GM20431 (cell line): Measurements from ENCODE around the gene PPP1R16B.

Experiments
- in situ Hi-C: fragments of 300-500 bp; cut with MseI, MboI; formaldehyde crosslinking; loops from one replicate; pipeline ENCODE4 v1.15.0; 2020; ENCODE audit warnings: low sequenced_read_pairs; ENCODE audit not compliant: unreplicated experiment

PPP1R16B gene

DNA sequence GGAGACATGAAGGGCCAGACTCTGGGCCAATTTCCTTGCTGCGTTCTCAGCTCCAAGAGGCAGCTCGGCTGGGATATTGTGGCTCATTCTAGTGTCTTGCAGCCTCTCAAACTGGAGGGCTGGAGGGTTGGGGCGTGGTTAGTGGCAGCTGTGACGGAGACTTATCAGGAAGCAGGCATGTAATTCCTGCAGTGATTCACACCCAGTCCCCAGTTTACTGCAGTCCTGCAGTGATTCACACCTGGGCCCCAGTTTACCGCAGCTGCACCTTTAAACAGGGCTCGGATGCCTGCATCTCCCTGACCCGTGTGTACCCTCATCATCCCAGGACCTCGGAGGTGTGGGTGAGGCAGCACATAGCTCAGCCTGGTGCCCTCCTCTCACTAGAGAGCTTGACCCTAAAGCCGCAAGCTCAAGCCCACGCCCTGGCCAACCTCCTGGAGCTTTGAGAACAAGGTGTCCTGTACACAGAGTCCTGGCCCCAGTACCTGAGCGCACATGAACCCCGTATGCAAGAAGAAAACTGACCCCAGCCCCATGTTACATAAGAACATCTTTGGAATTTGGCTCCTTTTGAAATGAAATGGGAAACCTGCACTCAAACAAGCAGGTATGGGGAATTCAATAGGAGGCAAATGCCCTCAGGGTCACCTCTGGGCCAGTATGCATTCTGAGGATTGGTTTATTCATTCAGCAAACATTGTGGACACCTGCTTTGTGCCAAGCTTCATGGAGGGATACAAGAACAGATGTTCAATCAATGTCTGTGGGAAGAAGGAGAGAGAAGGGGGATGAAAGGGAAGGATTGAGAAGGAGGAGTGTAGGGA lies 65.4 kb downstream of the PPP1R16B start:
- in situ Hi-C loops = no loop called here

DNA sequence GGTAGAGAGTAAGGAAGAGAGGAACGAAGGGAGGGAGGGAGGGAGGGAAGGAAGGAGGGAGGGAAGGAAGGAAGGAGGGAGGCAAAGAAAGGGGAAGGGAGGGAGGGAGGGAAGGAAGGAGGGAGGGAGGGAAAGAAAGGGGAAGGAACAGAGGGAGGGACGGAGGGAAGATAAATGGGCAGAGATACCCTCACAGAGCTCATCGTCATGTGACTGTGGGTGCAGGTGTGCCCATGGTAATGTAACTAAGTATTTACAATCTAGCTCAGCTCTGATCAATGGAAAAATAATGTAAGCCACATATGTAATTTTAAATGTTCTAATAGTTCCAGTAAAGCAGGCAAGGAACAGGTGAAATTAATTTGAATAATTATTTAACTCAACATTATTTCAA lies 66.1 kb downstream of the PPP1R16B start:
- in situ Hi-C loops = no loop called here

DNA sequence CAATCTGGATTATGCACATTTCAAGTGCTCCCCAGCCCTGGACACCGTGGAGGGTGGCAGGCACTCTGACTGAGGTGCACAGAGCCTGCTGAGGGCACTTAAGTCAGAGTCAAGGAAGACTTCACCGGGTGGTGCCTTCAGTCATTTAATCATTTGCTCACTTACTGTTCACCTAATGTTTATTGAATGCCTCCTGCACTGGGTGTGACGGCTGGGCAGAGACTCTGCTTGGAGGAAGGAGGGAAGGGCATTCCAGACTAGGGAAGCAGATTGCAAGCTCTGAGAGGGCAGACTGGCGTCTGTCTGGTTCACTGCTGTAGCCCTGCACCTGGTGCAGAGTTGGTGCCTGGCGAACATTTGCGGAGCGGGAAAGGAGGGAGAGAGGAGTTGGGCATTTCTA lies 66.5 kb downstream of the PPP1R16B start:
- in situ Hi-C loops = no loop called here

GRCh38 chr20:38872491-38873049 lies 67.1 kb downstream of the PPP1R16B start:
- in situ Hi-C loops = no loop called here

DNA sequence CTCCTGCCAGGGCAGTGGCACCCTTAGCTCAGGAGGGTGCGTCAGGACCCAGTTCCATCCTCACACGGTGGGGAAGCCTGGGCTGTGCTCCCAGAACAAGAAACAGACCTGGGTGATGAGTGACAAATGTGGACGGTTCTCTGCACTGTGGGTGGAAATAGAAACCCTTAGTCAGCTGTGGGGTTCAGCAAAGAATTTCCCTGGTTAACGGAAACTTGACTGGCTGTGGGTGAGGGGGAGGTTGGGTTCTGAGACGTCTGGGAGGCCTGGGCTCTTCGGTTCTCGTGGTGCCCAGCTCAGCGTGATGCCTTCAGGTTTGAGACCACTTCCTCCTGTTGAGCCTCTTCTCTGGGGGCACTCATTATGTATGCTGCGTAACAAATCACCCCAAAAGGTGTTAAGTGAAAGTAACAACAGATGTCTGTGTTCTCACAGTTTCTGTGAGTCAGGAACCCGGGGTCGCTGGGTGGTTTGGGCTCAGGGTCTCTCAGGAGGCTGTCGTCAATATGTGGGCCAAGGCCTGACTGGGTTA lies 67.6 kb downstream of the PPP1R16B start:
- in situ Hi-C loops = no loop called here

DNA sequence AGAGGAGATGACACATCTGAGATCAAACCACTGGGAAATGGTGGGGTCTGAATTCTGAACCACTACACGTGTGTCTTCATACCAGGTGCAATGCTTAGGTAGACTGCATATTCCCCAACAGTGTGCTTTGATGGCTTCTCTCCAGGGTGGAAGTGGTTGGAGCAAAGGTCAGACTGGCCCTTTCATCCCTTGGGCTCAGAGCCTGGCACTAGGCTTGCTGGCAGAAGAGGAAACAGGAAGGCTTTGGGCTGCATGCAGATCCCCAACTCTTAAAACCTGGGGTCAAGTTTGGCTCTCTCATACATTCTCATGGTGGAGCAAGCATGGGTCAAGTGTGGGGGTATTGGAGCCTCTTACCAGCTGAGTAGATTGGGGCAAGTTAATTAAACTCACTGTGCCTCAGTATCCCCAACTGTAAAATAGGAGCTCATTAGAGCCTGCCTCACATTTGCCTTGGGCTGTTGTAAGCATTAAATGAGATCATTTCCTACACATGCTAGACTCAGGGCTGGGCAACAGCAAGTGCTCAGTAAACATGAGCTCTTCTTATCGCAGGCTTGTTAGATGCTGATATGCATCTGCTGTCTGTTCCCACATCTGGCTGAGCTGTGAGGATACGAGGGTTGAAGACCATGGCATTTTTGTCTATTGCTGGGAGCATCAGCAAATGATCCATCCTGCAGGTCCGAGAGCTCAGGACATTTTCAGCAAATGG lies 69.1 kb downstream of the PPP1R16B start:
- in situ Hi-C loops = no loop called here

- in situ Hi-C loops = no loop called here
Observed at GRCh38 chr20:38875175-38875993, 69.9 kb downstream of the PPP1R16B start.

DNA sequence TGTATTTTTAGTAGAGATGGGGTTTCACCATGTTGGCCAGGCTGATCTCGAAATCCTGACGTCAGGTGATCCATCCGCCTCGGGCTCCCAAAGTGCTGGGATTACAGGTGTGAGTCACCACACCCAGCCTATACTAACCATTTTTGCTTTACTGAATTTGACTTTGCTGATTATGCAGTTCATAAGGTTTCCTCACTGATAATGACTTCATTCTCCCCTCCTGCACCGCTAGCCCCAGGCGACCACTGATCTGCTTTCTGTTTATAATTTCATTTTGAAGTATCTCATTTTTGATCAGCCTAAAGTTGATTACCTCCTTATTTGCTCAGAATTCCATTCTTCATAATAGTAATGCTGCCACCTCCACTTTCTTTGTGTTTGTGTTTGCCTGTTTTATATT lies 72.0 kb downstream of the PPP1R16B start:
- in situ Hi-C loops = no loop called here

DNA sequence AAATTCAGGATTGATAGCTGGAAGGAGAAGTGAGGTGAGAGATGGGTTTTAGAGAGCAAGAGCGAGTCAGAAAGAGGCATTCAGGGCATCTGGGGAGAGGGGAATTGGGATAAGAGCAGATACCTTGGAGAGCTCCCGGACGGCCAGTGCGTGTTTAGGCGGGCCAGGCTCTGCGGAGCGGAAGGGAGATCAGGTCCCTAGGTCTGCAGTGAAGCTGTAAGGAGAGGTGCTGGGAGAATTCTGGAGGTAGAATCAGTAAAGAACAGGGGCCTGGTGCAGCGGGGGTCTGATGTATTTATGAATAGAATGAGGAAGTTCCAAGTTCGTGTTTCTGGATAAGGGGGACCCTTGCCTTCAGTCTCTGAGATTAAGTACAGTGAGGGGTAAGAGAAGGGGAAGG lies 73.4 kb downstream of the PPP1R16B start:
- in situ Hi-C loops = no loop called here

GRCh38 chr20:38880952-38881735 lies 75.6 kb downstream of the PPP1R16B start:
- in situ Hi-C loops = no loop called here

DNA sequence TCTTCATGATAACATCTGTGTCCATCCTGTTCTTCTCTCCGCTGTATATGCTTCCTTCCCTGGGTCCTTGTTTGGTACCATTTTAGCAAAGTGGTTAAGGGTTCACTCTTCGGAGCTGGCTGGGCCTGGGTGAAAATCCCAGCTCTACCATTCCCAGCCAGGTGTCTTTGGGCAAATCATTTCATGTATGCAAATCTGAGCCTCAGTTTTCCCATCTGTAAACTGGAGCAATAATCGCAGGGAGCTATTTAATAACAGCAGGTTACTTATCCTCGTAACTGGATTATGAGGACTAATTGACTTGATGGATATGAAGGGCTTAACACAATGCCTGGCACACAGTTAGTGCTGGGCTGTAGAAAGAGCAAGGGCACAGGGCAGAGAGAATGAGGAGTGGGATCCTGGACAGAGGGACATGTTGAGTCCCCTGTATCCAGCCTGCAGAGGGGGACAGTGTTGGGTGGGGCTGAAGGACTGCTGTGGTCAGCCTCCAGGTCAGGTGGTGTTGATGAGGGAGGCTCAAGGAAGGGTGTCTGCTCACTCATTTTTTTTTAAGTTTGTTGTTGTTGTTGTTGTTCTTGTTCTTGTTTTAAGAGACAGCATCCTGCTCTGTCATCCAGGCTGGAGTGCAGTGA lies 76.4 kb downstream of the PPP1R16B start:
- in situ Hi-C loops = no loop called here

- in situ Hi-C loops = no loop called here
Observed at GRCh38 chr20:38882600-38882999, 77.1 kb downstream of the PPP1R16B start.

- in situ Hi-C loops = no loop called here
Observed at GRCh38 chr20:38883081-38883980, 77.8 kb downstream of the PPP1R16B start.

DNA sequence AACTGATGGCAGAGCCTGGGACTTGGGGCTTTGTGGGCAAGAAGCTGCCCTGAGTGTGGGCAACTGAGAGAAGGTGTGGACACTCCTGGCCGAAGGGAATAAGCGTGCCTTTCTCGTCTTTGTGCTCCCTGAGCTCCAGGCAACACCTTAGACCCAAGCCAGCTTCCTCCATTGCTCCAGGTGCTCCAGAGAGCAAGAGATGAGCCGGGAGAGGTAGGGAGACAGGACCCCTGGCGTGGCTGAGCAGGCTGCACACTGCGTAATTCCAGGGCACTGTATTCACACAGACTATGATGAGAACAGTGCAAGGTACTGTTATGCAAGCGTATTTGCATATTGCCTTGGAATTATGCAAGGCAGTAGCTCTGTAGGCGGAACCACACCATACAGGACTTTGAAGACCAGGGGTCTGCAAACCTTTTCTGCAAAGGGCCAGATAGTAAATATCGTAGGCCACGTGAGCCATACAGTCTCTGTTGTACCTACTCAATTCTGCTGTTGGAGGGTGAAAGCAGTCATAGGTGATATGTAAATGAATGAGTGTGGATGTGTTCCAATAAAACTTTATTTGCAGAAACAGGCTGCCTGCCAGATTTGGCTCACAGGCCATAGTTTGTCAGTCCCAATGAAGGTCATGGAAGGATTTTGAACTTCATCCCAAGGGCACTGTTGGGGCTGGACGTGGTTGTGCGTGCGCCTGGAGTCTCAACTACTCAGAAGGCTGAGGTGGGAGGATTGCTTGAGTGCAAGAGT lies 78.7 kb downstream of the PPP1R16B start:
- in situ Hi-C loops = no loop called here

DNA sequence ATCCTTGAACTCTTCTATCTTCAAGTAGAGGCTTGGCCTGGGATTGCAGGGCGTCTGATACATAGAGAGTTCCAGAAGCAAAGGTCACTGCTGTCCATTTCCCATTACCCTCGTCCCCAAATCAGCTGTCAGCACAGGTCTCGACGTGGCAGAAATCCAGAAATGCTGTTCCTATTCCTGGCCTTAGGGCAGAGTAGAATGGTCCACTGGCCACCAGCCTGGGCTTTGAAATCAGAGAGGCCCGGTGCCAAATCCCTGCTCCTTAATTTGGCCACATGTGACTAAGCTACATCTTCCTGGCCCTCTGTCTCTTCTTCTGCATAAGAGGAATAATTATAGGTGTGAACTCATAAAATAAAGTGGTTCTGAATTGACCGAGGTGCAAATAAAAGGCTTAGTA lies 79.9 kb downstream of the PPP1R16B start:
- in situ Hi-C loops = no loop called here

GRCh38 chr20:38888059-38888831 lies 82.7 kb downstream of the PPP1R16B start:
- in situ Hi-C loops = no loop called here

DNA sequence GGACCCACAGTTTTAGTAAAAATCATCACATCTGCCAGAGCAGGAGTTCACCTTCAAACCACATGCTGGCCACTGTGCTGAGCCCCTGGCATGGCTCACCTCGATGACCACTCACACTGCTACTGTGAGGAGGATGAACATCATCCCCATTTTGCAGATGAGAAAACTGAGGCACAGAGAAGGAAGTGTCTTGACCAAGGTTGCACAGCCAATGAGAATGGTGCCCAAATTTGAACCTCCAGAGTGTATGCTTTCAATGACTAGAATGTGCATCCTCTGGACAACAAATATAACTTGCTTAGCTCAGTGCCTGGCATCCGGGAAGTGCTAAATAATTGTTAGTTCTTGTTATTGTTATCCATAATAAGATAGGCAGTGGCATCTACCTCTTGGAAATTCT lies 83.6 kb downstream of the PPP1R16B start:
- in situ Hi-C loops = no loop called here
